Measurements from ENCODE around the gene HRH1.

- TF ChIP-seq EZH2 (IDR thresholded peaks at IDR 0.05; ENCODE audit: low read length) (no peak), CTCF (optimal IDR thresholded peaks at IDR 0.05 in 1 of 3, IDR thresholded peaks at IDR 0.05 in 1 of 3, conservative IDR thresholded peaks at IDR 0.05 in 1 of 3; ENCODE audit: extremely low read depth in 1 of 3, insufficient read depth in 2 of 3, low read length in 3 of 3) (no peak)
Observed at GRCh38 chr3:11213810-11214450, 59.6 kb downstream of the HRH1 start.

Data from keratinocyte (primary cell).